Esophagus (tissue), 2 donors: ENCODE results near the gene LRMDA. TPM values are rescaled to one million over a fixed set of nuclear protein-coding genes. Genes with fewer than 3 reads are reported as not detected.
"Not testable (repeated sequence)": the region's sequence is repeated elsewhere in the genome, so short reads cannot be mapped to it uniquely, and the experiment has no call there.

Source experiments
- H3K27ac ChIP-seq, 2 donors: one replicate each; pipeline ENCODE4 v1.5.1; 2013; ENCODE audit warnings: low read depth in 2 of 2, mild to moderate bottlenecking in 2 of 2, inconsistent platforms in 1 of 2, low read length in 1 of 2, moderate library complexity in 1 of 2
- H3K27me3 ChIP-seq, 2 donors: one replicate each; pipeline ENCODE4 v1.6.1; 2013; ENCODE audit warnings: low read length in 2 of 2, control low read depth in 1 of 2, mild to moderate bottlenecking in 1 of 2; ENCODE audit not compliant: insufficient read depth in 2 of 2, control insufficient read depth in 1 of 2
- H3K36me3 ChIP-seq, 2 donors: one replicate each; pipeline ENCODE4 v1.6.1; 2013; ENCODE audit warnings: low read length in 1 of 2; ENCODE audit not compliant: control insufficient read depth in 2 of 2, insufficient read depth in 2 of 2
- H3K4me1 ChIP-seq, 2 donors: one replicate each; pipeline ENCODE4 v1.6.1; 2013; ENCODE audit warnings: low read length in 1 of 2; ENCODE audit not compliant: control insufficient read depth in 2 of 2, insufficient read depth in 2 of 2
- H3K4me3 ChIP-seq, 2 donors: one replicate each; pipeline ENCODE4 v1.5.1; 2013; ENCODE audit warnings: low read length in 2 of 2, mild to moderate bottlenecking in 2 of 2, low read depth in 1 of 2, moderate library complexity in 1 of 2
- H3K9me3 ChIP-seq, 2 donors: one replicate each; pipeline ENCODE4 v1.6.1; 2013; ENCODE audit warnings: mild to moderate bottlenecking in 2 of 2, low read depth in 1 of 2, low read length in 1 of 2, moderate library complexity in 1 of 2; ENCODE audit not compliant: control insufficient read depth in 2 of 2, insufficient read depth in 1 of 2
- WGBS, 2 donors: extraction: QIAGEN DNeasy Blood & Tissue Kit; methylation state at CpG; one replicate each; pipeline ENCODE4 v1.1.7; 2013; 5-methylcytosine and 5-hydroxymethylcytosine counted together
- polyA plus RNA-seq, 2 donors: library from polyadenylated mRNA; stranded (reverse); fragments of 200-250 nt; gene quantifications; one replicate each; pipeline ENCODE4 v1.2.3, GENCODE V29; 2013
- donor health status: healthy with polysubstance abuse.
- donor health status: Bipolar disorder and iron deficiency.

LRMDA gene
- polyA plus RNA-seq, 2 donors: 1.8 to 4.0 TPM

- H3K4me3 ChIP-seq, H3K9me3 ChIP-seq, H3K27ac ChIP-seq, H3K27me3 ChIP-seq, H3K4me1 ChIP-seq, H3K36me3 ChIP-seq: not testable (repeated sequence)
- 96% methylated on average over 50 of the region's 50 CpGs for WGBS, 2 donors
Measured at GRCh38 chr10:75750093-75750875, 318.9 kb downstream of the LRMDA start.

DNA sequence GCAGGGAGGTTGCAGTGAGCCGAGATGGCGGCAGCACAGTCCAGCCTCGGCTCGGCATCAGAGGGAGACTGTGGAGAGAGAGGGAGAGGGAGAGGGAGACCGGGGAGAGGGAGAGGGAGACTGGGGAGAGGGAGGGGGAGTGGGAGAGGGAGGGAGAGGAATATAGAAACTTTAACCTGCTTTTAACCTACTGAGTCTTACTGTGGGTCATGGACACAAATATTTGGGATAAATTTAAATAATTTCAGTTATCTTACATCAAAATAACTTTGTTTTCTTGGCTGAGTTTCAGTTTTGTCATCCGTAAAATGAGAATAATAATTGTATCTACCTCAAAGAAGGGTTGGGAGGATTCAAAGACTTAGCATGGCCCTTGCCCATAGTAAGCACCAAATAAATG, 319.8 kb downstream of the LRMDA start:
- Histone ChIP-seq H3K4me3 (no peak overlapping the region), H3K27ac (no peak overlapping the region), H3K9me3 (no peaks in the 10 kb centered on the region), H3K4me1 (no peaks in the 10 kb centered on the region), H3K27me3 (no peaks in the 10 kb centered on the region), H3K36me3 (no peaks in the 10 kb centered on the region)
- WGBS, 2 donors: 87 to 94% methylated on average over 3 to 6 of the region's 6 CpGs

GRCh38 chr10:75753621-75754020, 322.2 kb downstream of the LRMDA start:
- no peaks in the 10 kb centered on the region for H3K36me3 ChIP-seq
- H3K4me3 ChIP-seq: no peak overlapping the region
- peaks cover 0 to 2% of the 10 kb centered on the region in 2 donors for H3K4me1 ChIP-seq
- no peaks in the 10 kb centered on the region for H3K9me3 ChIP-seq
- no peak overlapping the region for H3K27ac ChIP-seq
- WGBS, 2 donors: 89 to 91% methylated on average over 3 of the region's 3 CpGs
- H3K27me3 ChIP-seq: no peaks in the 10 kb centered on the region

- 67 to 68% methylated on average over 6 of the region's 6 CpGs for WGBS, 2 donors
- Histone ChIP-seq H3K27ac (no peak overlapping the region), H3K36me3 (no peaks in the 10 kb centered on the region), H3K4me3 (no peak overlapping the region), H3K4me1 (peaks cover 0 to 2% of the 10 kb centered on the region in 2 donors), H3K27me3 (no peaks in the 10 kb centered on the region), H3K9me3 (no peaks in the 10 kb centered on the region)
Measured at GRCh38 chr10:75754096-75754831, 322.8 kb downstream of the LRMDA start.

DNA sequence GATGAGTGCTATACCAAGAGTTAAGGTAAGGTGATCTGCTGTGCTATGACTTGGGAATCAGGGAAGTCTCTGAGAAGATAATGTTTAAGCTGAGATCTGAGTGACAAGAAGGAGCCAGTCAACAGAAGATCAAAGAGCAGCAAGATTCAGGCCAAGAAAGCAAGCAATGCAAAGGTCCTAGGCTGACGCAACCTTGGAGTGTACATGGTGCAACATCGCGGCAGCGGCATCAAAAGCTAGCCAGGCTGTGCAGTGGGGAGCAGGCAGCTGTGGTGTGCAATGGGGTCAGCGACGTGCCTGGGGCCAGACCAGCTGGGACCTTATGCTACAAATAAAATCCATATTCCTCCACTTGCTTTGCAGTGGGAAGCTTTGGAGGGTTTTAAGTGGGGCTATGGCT, 324.1 kb downstream of the LRMDA start:
- Histone ChIP-seq H3K36me3 (no peaks in the 10 kb centered on the region), H3K4me3 (no peak overlapping the region), H3K27me3 (no peaks in the 10 kb centered on the region), H3K27ac (no peak overlapping the region), H3K9me3 (no peaks in the 10 kb centered on the region), H3K4me1 (peaks cover 0 to 2% of the 10 kb centered on the region in 2 donors)
- WGBS, 2 donors: 90 to 94% methylated on average over 6 of the region's 6 CpGs

GRCh38 chr10:75761289-75761688, 329.9 kb downstream of the LRMDA start:
- H3K36me3 ChIP-seq: no peaks in the 10 kb centered on the region
- 84 to 88% methylated on average over 2 of the region's 2 CpGs for WGBS, 2 donors
- H3K4me1 ChIP-seq: peaks cover 0 to 2% of the 10 kb centered on the region in 2 donors

DNA sequence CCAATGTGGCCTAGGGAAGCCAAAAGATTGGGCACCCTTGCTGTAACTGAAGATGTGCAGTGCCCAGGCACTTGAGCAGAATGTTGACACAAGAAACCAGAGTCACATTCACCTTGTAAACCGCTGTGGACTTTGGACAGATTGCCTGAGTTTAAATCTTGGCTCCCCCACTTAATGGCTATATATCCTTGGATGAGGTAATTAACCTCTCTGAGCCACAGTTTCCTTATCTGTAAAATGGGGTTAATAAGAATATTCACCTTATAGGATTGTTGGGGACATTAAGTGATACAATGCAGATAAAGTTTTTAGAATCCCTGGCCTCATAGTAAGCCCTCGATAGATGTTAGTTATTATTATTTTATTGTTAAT, 331.0 kb downstream of the LRMDA start:
- WGBS, 2 donors: 83 to 94% methylated on average over 2 of the region's 2 CpGs

More at GRCh38 chr10:75761289-75761688, 329.9 kb downstream of the LRMDA start:
- no peak overlapping the region for H3K4me3 ChIP-seq
- H3K27me3 ChIP-seq: no peaks in the 10 kb centered on the region
- H3K27ac ChIP-seq: no peak overlapping the region
- H3K9me3 ChIP-seq: no peaks in the 10 kb centered on the region

GRCh38 chr10:75763652-75764051, 332.2 kb downstream of the LRMDA start:
- Histone ChIP-seq H3K4me3 (no peak overlapping the region), H3K36me3 (no peaks in the 10 kb centered on the region), H3K9me3 (no peaks in the 10 kb centered on the region), H3K27me3 (no peaks in the 10 kb centered on the region), H3K27ac (no peak overlapping the region), H3K4me1 (no peaks in the 10 kb centered on the region)
- WGBS, 2 donors: 93 to 94% methylated on average over 3 of the region's 3 CpGs

More for the DNA sequence above, 331.0 kb downstream of the LRMDA start:
- H3K36me3 ChIP-seq: no peaks in the 10 kb centered on the region
- H3K27me3 ChIP-seq: no peaks in the 10 kb centered on the region
- no peaks in the 10 kb centered on the region for H3K9me3 ChIP-seq
- peaks cover 0 to 2% of the 10 kb centered on the region in 2 donors for H3K4me1 ChIP-seq
- no peak overlapping the region for H3K27ac ChIP-seq
- H3K4me3 ChIP-seq: no peak overlapping the region

DNA sequence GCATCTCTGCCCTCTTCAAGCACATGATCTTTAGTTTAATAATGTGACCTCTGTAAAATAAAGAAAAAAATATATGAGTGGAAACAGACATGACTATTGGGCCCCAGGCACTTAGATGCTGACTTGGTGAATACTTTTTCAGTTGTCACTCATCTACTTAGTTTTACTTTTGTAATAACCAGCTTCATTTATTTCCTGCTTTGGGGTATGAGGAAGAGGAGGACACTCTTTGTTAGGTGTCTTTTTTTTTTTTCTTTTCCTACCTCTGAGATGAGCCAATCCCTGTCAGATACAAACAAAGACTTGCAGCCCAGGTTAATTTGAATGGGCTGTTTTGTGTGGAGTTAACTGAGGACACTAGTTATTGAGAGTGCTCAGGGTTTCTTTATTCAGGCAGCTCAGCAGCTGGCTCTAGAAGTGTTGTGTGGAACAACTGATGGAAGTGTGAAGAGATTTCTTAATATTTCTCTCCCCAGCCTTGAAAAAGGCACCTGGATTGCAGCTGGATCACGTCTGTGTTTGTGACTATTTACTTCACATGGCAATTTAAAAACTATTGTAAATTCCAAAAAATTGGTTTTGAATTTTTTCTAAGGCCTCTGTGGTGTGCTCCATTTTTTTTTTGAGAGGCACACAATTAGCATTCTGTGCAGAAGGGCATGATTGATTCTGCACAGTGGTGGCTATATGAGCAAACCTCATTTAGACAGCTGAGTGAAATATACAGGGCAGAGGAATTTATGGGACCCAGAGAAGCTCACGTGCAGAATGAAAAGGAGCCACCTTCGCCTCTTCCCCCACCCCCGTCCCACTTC, 333.8 kb downstream of the LRMDA start:
- Histone ChIP-seq H3K4me3 (no peak overlapping the region), H3K4me1 (no peaks in the 10 kb centered on the region), H3K27ac (no peak overlapping the region), H3K9me3 (no peaks in the 10 kb centered on the region), H3K27me3 (no peaks in the 10 kb centered on the region), H3K36me3 (no peaks in the 10 kb centered on the region)
- WGBS, 2 donors: 76 to 90% methylated on average over 4 of the region's 4 CpGs
